GM19025 (cell line): ENCODE data around the gene BFSP1.
A peak's percentile ranks its signal among the peaks of the same experiment; 100 is the strongest.

Experiments
- ATAC-seq: cut with Tn5 transposase; IDR thresholded peaks from one replicate; pipeline ENCODE4 v1.9.1; 2021; ENCODE audit warnings: mild to moderate bottlenecking, low read depth, moderate library complexity; ENCODE audit not compliant: unreplicated experiment

BFSP1 gene

GRCh38 chr20:17530716-17531664, at the start of gene BFSP1:
BFSP1 (minus strand) TSS chr20:17531379; CDS start chr20:17531329, 50 bp downstream.
- no peak for ATAC-seq

- no peak for ATAC-seq
Measured at GRCh38 chr20:17580895-17581294, 49.7 kb upstream of the BFSP1 start.

DNA sequence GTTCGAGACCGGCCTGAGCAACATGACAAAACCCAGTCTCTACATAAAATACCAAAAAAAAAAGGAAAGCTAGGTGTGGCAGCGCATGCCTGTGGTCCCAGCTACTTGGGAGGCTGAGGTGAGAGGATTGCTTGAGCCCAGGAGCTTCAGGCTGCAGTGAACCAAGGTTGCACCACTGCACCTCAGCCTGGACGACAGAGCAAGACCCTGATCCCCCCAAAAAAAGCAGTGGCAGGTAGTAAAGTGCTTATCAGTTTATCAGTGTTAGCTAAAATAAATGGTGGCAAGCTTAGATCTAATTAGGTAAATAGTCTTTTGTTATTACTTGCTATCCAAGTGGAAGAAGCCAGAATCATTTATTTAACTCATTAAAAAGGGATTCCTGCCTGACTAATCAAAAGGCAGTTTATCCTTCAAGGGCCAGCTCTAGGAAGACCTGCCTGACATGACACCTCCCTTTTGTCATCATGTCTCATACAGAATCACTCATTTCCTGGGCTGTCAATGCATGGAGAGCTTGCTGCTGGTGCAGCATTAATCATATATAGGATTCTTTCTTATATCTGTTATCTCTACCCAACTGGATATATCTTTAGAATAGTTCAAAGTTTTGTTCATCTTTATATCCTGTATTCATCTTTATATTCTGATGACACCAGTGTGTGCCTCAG, 48.3 kb upstream of the BFSP1 start:
- no peak for ATAC-seq

DNA sequence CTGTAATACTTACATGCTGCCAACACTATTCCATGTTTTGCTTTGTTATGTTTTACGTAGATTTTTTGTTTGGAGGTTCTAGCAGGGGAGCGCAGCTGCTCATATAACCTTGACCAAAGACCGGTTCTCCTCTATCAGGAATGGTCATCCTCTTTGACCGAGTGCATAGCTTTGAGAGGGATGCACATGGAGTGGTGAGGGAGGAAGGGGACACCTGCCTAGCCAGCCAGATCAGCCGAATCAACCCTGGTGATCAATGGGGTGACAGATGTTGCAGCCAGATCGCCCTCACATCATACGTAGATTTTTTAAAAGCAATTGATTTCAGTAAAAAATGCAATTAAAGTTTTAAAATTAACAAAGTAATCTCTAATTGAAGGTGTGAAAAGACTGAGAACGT, 45.0 kb upstream of the BFSP1 start:
- ATAC-seq: no peak

DNA sequence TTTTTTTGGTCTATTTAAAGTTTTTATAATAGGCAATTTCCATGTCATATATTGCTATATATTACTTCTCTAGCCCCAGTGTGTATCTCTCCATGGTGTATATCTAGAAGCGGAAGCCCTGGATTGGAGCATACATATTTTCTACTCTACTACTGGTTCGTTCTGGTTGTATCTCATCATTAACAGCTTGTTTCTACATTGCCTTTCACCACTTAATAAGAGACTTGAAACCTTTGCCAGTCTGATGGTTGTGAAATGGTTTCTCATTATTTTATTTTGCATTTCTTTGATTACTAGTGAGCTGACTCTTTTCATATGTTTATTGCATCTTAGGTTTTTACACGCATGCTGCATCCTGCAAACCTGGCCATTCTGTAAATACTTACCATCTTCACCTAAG, 42.3 kb upstream of the BFSP1 start:
- ATAC-seq: no peak

GRCh38 chr20:17572034-17572638, 41.0 kb upstream of the BFSP1 start:
- no peak for ATAC-seq

GRCh38 chr20:17571153-17571527, 40.0 kb upstream of the BFSP1 start:
- ATAC-seq: no peak

GRCh38 chr20:17570347-17571152, 39.4 kb upstream of the BFSP1 start:
- peak; percentile 20 for ATAC-seq

GRCh38 chr20:17569616-17570346, 38.6 kb upstream of the BFSP1 start, which contains the start of gene DSTN:
DSTN (plus strand) TSS chr20:17570075; CDS start chr20:17570209, 134 bp downstream.
- ATAC-seq: peak; percentile 93

GRCh38 chr20:17568972-17569521, 37.9 kb upstream of the BFSP1 start:
- no peak for ATAC-seq

DNA sequence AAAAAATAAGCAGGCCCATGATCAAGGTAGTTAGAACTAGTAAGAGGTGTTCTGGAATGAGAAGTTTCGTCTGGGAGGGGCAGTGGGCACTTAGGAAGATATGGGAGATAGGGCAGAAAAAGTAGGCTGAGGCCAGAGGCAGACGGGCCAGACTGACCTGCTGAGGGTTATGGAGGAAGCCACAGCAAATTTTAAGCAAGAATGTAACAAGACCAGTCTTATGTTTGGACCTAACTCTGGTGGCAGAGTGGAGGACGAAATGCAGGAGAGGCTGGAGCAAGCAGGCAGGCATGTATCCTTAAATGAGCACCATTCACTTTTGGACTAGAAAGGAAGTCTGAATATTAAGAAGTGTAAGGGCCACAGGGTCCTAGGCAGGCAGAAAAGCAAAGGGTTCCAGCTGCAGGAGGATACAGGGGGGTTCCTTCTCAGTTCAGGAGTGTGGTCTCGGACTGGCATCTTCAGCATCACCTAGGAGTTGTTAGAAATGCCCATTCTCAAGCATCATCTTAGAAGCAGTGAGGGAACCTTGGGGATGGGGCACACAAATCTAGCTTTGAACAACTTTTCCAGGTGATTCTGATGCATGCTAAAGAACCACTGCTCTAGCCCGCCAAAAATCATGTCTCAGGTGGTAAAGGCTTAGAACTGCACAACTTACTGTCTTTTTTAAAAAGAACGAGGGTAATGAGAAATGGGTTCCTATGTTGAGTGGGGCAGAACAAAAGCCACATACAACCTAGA, 37.0 kb upstream of the BFSP1 start:
- no peak for ATAC-seq

- ATAC-seq: no peak
Measured at GRCh38 chr20:17566345-17566744, 35.2 kb upstream of the BFSP1 start.

DNA sequence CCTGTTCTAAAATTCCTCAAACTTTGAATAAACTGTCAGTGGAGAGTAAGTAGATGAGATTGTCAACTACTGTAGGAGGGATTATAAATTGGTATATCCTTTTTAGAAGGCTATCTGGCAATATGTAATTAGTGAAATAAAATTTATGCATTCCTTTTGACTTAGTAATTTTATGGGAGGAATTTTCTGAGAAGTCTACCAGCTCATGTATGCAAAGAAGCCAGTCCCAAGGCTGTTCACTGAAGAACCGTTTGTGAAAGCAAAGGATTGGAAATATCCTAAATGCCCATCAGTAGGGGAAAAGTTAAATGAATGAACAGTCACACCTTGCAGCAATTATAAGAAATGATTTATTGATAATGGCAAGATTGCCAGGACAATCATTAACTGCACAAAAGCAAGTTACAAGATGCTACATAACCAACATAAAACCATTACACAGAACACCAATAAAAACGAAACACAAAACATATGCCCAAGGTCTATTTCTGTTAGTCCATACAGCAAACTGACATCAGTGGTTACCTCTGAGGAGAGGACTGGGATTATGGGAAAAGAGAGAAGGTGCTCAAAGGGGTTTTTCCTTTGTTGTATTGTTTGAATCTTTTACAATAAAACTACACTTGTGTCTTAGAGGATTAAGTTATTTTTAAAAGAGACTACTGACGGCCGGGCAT, 34.1 kb upstream of the BFSP1 start:
- no peak for ATAC-seq

- no peak for ATAC-seq
Measured at GRCh38 chr20:17562804-17563305, 31.7 kb upstream of the BFSP1 start.

- no peak for ATAC-seq
Measured at GRCh38 chr20:17560344-17561074, 29.3 kb upstream of the BFSP1 start.

GRCh38 chr20:17559338-17559737, 28.2 kb upstream of the BFSP1 start:
- ATAC-seq: no peak

GRCh38 chr20:17558941-17559304, 27.7 kb upstream of the BFSP1 start:
- no peak for ATAC-seq
